ENCODE measurements around the gene PCSK6.

DNA sequence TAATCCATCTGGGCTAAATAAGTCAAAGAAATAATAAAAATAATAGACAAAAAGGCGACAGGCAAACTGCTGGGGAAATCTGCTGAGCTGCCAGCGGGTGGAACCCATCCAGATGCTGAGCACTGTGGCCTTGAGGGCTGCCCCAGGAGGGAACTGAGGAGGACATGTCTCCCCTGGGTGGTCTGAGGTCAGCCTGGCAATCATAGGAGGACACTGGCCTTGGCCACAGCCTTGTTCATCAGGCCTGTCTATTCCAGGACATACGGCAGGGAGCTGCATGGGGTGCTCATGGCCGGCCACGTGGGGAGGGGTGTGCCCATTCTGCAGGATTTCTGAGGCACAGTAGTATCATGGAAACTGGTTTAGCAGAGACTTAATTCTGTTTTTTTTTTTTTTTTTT is 173.0 kb downstream of the PCSK6 start:
- no peak for TF ChIP-seq GATA3 (IDR thresholded peaks at IDR 0.05; ENCODE audit: low read depth, low read length)
- no peak for TF ChIP-seq GATA2 (IDR thresholded peaks at IDR 0.05; ENCODE audit: low read depth, low read length)
